HK-2 (cell line): ENCODE measurements around the gene IQGAP3.
"Not testable (repeated sequence)": the region's sequence is repeated elsewhere in the genome, so short reads cannot be mapped to it uniquely, and the experiment has no call there.

Source experiments
- DNase-seq: peaks from one replicate; pipeline ENCODE4 v3.0.0-alpha.2; 2018; ENCODE audit not compliant: unreplicated experiment

The IQGAP3 gene

GRCh38 chr1:156574039-156574633 is 1.8 kb upstream of the IQGAP3 start:
- DNase-seq, result no peak

- DNase-seq, result no peak
Measured at GRCh38 chr1:156572663-156573018, 276 bp upstream of the IQGAP3 start.

- DNase-seq, result peak; percentile 34
Measured at GRCh38 chr1:156571261-156571852, 1.0 kb downstream of the IQGAP3 start.

GRCh38 chr1:156566436-156566835 is 5.9 kb downstream of the IQGAP3 start:
- DNase-seq, result no peak

- no peak for DNase-seq
Measured at GRCh38 chr1:156565519-156565918, 6.8 kb downstream of the IQGAP3 start.

GRCh38 chr1:156560585-156561163 is 11.7 kb downstream of the IQGAP3 start:
- no peak for DNase-seq

- DNase-seq, result no peak
Measured at GRCh38 chr1:156559797-156560385, 12.5 kb downstream of the IQGAP3 start.

- no peak for DNase-seq
Measured at GRCh38 chr1:156559086-156559796, 13.1 kb downstream of the IQGAP3 start.

GRCh38 chr1:156556354-156556753 is 16.0 kb downstream of the IQGAP3 start:
- no peak for DNase-seq

- DNase-seq, result no peak
Measured at GRCh38 chr1:156555715-156556114, 16.6 kb downstream of the IQGAP3 start.

GRCh38 chr1:156554971-156555370 is 17.4 kb downstream of the IQGAP3 start:
- no peak for DNase-seq

- DNase-seq, result no peak
Measured at GRCh38 chr1:156553860-156554485, 18.4 kb downstream of the IQGAP3 start.

GRCh38 chr1:156552937-156553336 is 19.4 kb downstream of the IQGAP3 start:
- not testable (repeated sequence) for DNase-seq

- no peak for DNase-seq
Measured at GRCh38 chr1:156552518-156552917, 19.8 kb downstream of the IQGAP3 start.

- peak; percentile 53 for DNase-seq
Measured at GRCh38 chr1:156551869-156552268, 20.5 kb downstream of the IQGAP3 start.

- no peak for DNase-seq
Measured at GRCh38 chr1:156551066-156551643, 21.2 kb downstream of the IQGAP3 start.

- DNase-seq, result no peak
Measured at GRCh38 chr1:156550346-156550745, 22.0 kb downstream of the IQGAP3 start.

GRCh38 chr1:156549831-156550230 is 22.5 kb downstream of the IQGAP3 start:
- DNase-seq, result no peak

GRCh38 chr1:156549390-156549789 is 23.0 kb downstream of the IQGAP3 start:
- DNase-seq, result no peak

- DNase-seq, result no peak
Measured at GRCh38 chr1:156547982-156548381, 24.4 kb downstream of the IQGAP3 start.

- DNase-seq, result no peak
Measured at GRCh38 chr1:156547434-156547833, 24.9 kb downstream of the IQGAP3 start.

- DNase-seq, result no peak
Measured at GRCh38 chr1:156546267-156546666, 26.1 kb downstream of the IQGAP3 start.
